ENCODE results near the gene C20orf96. TPM values are rescaled to one million over a fixed set of nuclear protein-coding genes. Genes with fewer than 3 reads are reported as not detected.

The C20orf96 gene
- total and polyA plus RNA-seq, 2 of the 4 experiments (the other 2 are of a cell fraction) = 2.0 to 9.8 TPM

- H2BK15ac ChIP-seq (ENCODE audit: low read depth, low read length) = no peak overlapping the region
- H3K9ac ChIP-seq (ENCODE audit: low read depth, low read length) = no peak overlapping the region
- no peaks in the 10 kb centered on the region for H3K9me1 ChIP-seq (ENCODE audit: insufficient read depth, low read length)
- ChIA-PET POLR2A (ENCODE audit: unreplicated experiment) (no interaction called here), CTCF (no interaction called here)
- in situ Hi-C loops (cut with MboI; ENCODE audit: low sequenced_read_pairs) = no loop called here
- no peak overlapping the region for H4K5ac ChIP-seq (ENCODE audit: low read depth, low read length)
- H3K18ac ChIP-seq (ENCODE audit: low read depth, low read length) = no peak overlapping the region
- no peak overlapping the region for H2BK20ac ChIP-seq (ENCODE audit: low read depth, low read length)
- TF ChIP-seq NFE2L2 (IDR thresholded peaks at IDR 0.05; ENCODE audit: low read depth, low read length) (no peak), BHLHE40 (IDR thresholded peaks at IDR 0.05; ENCODE audit: low read depth, low read length) (no peak), CHD1 (IDR thresholded peaks at IDR 0.05; ENCODE audit: low read depth, low read length) (no peak), CEBPB (IDR thresholded peaks at IDR 0.05; ENCODE audit: low read depth, low read length) (no peak), CTCF (conservative IDR thresholded peaks at IDR 0.05; ENCODE audit: low read depth, low read length) (no peak), MXI1 (IDR thresholded peaks at IDR 0.05; ENCODE audit: borderline replicate concordance, low read depth, low read length) (no peak), SMC3 (IDR thresholded peaks at IDR 0.05; ENCODE audit: low read depth, low read length) (no peak), USF2 (IDR thresholded peaks at IDR 0.05; ENCODE audit: low read depth, low read length) (no peak), RCOR1 (IDR thresholded peaks at IDR 0.05; ENCODE audit: insufficient replicate concordance, low read length) (no peak), FOS (IDR thresholded peaks at IDR 0.05; ENCODE audit: low read depth, low read length) (no peak), POLR2A (IDR thresholded peaks at IDR 0.05; ENCODE audit: low read depth, low read length) (no peak), MAFK (IDR thresholded peaks at IDR 0.05; ENCODE audit: low read depth, low read length) (no peak), MAZ (IDR thresholded peaks at IDR 0.05; ENCODE audit: borderline replicate concordance, low read depth, low read length) (no peak), RFX5 (IDR thresholded peaks at IDR 0.05; ENCODE audit: low read depth, low read length) (no peak), RAD21 (IDR thresholded peaks at IDR 0.05; ENCODE audit: low read length) (no peak)
- TF ChIP-seq, protein P1, sequence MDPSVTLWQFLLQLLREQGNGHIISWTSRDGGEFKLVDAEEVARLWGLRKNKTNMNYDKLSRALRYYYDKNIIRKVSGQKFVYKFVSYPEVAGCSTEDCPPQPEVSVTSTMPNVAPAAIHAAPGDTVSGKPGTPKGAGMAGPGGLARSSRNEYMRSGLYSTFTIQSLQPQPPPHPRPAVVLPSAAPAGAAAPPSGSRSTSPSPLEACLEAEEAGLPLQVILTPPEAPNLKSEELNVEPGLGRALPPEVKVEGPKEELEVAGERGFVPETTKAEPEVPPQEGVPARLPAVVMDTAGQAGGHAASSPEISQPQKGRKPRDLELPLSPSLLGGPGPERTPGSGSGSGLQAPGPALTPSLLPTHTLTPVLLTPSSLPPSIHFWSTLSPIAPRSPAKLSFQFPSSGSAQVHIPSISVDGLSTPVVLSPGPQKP (IDR thresholded peaks at IDR 0.05; ENCODE audit: borderline replicate concordance, low read depth, low read length) = no peak
- H4K8ac ChIP-seq (ENCODE audit: low read depth in 2 of 2, low read length in 2 of 2) = no peak overlapping the region
- no peak overlapping the region for H3K4me3 ChIP-seq (ENCODE audit: insufficient read depth, low read depth, low read length)
- no peak overlapping the region for H2AK9ac ChIP-seq (replicated peaks; ENCODE audit: low read depth, low read length, poor library complexity)
- no CpG with 5 or more reads among the region's 2 CpGs for WGBS, 2 experiments (ENCODE audit: extremely low coverage in 2 of 2, insufficient read length in 1 of 2)
- H3K4me1 ChIP-seq (ENCODE audit: control insufficient read depth, insufficient read depth, low read length) = no peaks in the 10 kb centered on the region
- H3K36me3 ChIP-seq (ENCODE audit: control insufficient read depth, insufficient read depth, low read length) = no peaks in the 10 kb centered on the region
- intact Hi-C loops (cut with micrococcal nuclease) = no loop called here
- ATAC-seq (ENCODE audit: low read depth) (no peak), DNase-seq (no peak)
- H3K27ac ChIP-seq (ENCODE audit: insufficient read depth, low read length) = no peak overlapping the region
- BruUV-seq (replicated peaks) = no TSS peak
- no peaks in the 10 kb centered on the region for H3K79me1 ChIP-seq (ENCODE audit: low read depth in 1 of 2, low read length in 2 of 2)
- H2AFZ ChIP-seq (replicated peaks; ENCODE audit: low read length, poor library complexity) = no peak overlapping the region
- H3K9me3 ChIP-seq (ENCODE audit: control insufficient read depth, insufficient read depth, low read length) = no peaks in the 10 kb centered on the region
- no peak overlapping the region for H3K23ac ChIP-seq (ENCODE audit: low read depth, low read length)
- no peak overlapping the region for H3K14ac ChIP-seq (replicated peaks; ENCODE audit: low read depth, low read length)
- dilution Hi-C loops (cut with HindIII; ENCODE audit: low sequenced_read_pairs, unreplicated experiment) = no loop called here
- no peaks in the 10 kb centered on the region for H4K20me1 ChIP-seq (ENCODE audit: insufficient read depth, low read length)
- H3K4me2 ChIP-seq (ENCODE audit: low read depth, low read length) = no peak overlapping the region
- H3K4ac ChIP-seq (ENCODE audit: low read depth, low read length) = no peak overlapping the region
- no peak overlapping the region for H2BK120ac ChIP-seq (ENCODE audit: low read depth, low read length)
- H2AK5ac ChIP-seq (ENCODE audit: low read depth, low read length) = no peak overlapping the region
- no peak overlapping the region for H3K56ac ChIP-seq (ENCODE audit: extremely low read depth, insufficient read depth, low read length)
- no peak overlapping the region for H2BK5ac ChIP-seq (ENCODE audit: low read depth, low read length, poor library complexity, severe bottlenecking)
- no peak overlapping the region for H4K91ac ChIP-seq (ENCODE audit: insufficient read depth, low read depth, low read length)
- H3K27me3 ChIP-seq (ENCODE audit: control insufficient read depth, insufficient read depth, low read length) = peaks cover 20% of the 10 kb centered on the region
These were observed 30.6 kb downstream of the C20orf96 start for GRCh38 chr20:259981-260380.
